Endothelial cell of umbilical vein (primary cell): Measurements from ENCODE around the gene FXYD3. TPM values are rescaled to one million over a fixed set of nuclear protein-coding genes. Genes with fewer than 3 reads are reported as not detected.

ENCODE experiments used
- BruUV-seq: library from RNA; stranded (reverse); fragments of 400-500 nt; replicated peaks from 2 replicates; lab custom pipeline; 2021; lab: Mats Ljungman, UMichigan
- CTCF ChIA-PET: fragments of 300-600, 350-600 bp; sonication (Branson Sonifier 250); formaldehyde crosslinking; loops from one replicate; lab custom pipeline; 2021; ENCODE audit warnings: antibody characterized with exemption, inconsistent platforms; lab: Charles Lee
- POLR2A ChIA-PET: fragments of 300-600, 350-600 bp; sonication (Branson Sonifier 250); formaldehyde crosslinking; loops from one replicate; lab custom pipeline; 2021; ENCODE audit warnings: antibody characterized with exemption, inconsistent platforms; lab: Charles Lee
- DNase-seq: peaks from one replicate; pipeline ENCODE4 v3.0.0-alpha.2; 2011; ENCODE audit warnings: low read depth, low spot score
- FAIRE-seq: peaks from 2 replicates; lab custom pipeline; 2011; peaks lifted over from hg19 to GRCh38; lab: Jason Lieb, UNC
- H2AFZ ChIP-seq: 2 replicates; pipeline ENCODE4 v1.6.0; 2012; ENCODE audit warnings: low read depth, low read length, control low read depth, inconsistent platforms
- H3K27ac ChIP-seq: 2 replicates; pipeline ENCODE4 v1.5.1; 2011; ENCODE audit warnings: low read depth, mild to moderate bottlenecking, control low read depth, low read length, moderate library complexity; ENCODE audit not compliant: insufficient read depth
- H3K27me3 ChIP-seq, 2 experiments: 2 replicates each; pipeline versions ENCODE4 v1.6.0 to v1.6.1; 2011; ENCODE audit warnings: low read length in 2 of 2, mixed read lengths in 1 of 2; ENCODE audit not compliant: control insufficient read depth in 2 of 2, insufficient read depth in 2 of 2
- H3K36me3 ChIP-seq, 2 experiments: 2 replicates in 1 of 2; 3 replicates in 1 of 2; pipeline ENCODE4 v1.5.1; 2011; ENCODE audit warnings: low read length in 2 of 2, mild to moderate bottlenecking in 1 of 2, moderate library complexity in 1 of 2; ENCODE audit not compliant: control insufficient read depth in 2 of 2, insufficient read depth in 2 of 2; ENCODE audit errors: extremely low read depth in 1 of 2
- H3K4me1 ChIP-seq: 3 replicates; pipeline ENCODE4 v1.5.1; 2011; ENCODE audit warnings: mild to moderate bottlenecking, low read length; ENCODE audit not compliant: control insufficient read depth, insufficient read depth; ENCODE audit errors: extremely low read depth
- H3K4me2 ChIP-seq: 2 replicates; pipeline ENCODE4 v1.6.1; 2011; ENCODE audit warnings: low read length, control low read depth, mixed read lengths; ENCODE audit not compliant: insufficient read depth
- H3K4me3 ChIP-seq, 3 experiments: fragments of 200-600 bp in 1 of 3; sonication (generic), shearing (Covaris generic) in 1 of 3; replicated peaks in 1 of 3; 2 replicates each; pipeline ENCODE4 v1.5.1; 2011 to 2016; ENCODE audit warnings: control low read depth in 3 of 3, low read length in 3 of 3, mild to moderate bottlenecking in 2 of 3, inconsistent platforms in 1 of 3, low read depth in 1 of 3, moderate library complexity in 1 of 3; ENCODE audit not compliant: insufficient read depth in 1 of 3
- H3K79me2 ChIP-seq: 2 replicates; pipeline ENCODE4 v1.6.0; 2012; ENCODE audit warnings: low read length, inconsistent platforms; ENCODE audit not compliant: control insufficient read depth, insufficient read depth
- H3K9ac ChIP-seq: replicated peaks from 2 replicates; pipeline ENCODE3; 2011; ENCODE audit warnings: low read length, control low read depth; ENCODE audit not compliant: insufficient read depth; ENCODE audit errors: extremely low read depth
- H3K9me1 ChIP-seq: replicated peaks from 3 replicates; pipeline ENCODE4 v1.6.0; 2011; ENCODE audit warnings: mild to moderate bottlenecking, low read length; ENCODE audit not compliant: control insufficient read depth, insufficient read depth; ENCODE audit errors: extremely low read depth
- H3K9me3 ChIP-seq: replicated peaks from 2 replicates; pipeline ENCODE4 v1.5.1; 2012; ENCODE audit warnings: low read length, inconsistent platforms; ENCODE audit not compliant: control insufficient read depth, insufficient read depth
- H4K20me1 ChIP-seq: replicated peaks from 2 replicates; pipeline ENCODE3; 2011; ENCODE audit warnings: mild to moderate bottlenecking, low read length; ENCODE audit not compliant: control insufficient read depth, insufficient read depth; ENCODE audit errors: extremely low read depth
- CTCF ChIP-seq, 2 donors: IDR thresholded peaks; 1 replicate in 1 of 2; 2 replicates in 1 of 2; pipeline ENCODE4 v1.5.1; 2011; ENCODE audit warnings: low read length in 2 of 2, mild to moderate bottlenecking in 2 of 2, moderate library complexity in 2 of 2, control low read depth in 1 of 2, inconsistent platforms in 1 of 2, low read depth in 1 of 2; ENCODE audit not compliant: insufficient read depth in 1 of 2; ENCODE audit errors: extremely low read depth in 1 of 2
- EZH2 ChIP-seq: IDR thresholded peaks from 2 replicates; pipeline ENCODE4 v1.6.1; 2012; ENCODE audit warnings: borderline replicate concordance, low read depth, mild to moderate bottlenecking, moderate library complexity, low read length, inconsistent platforms; ENCODE audit not compliant: severe bottlenecking
- FOS ChIP-seq: IDR thresholded peaks from 2 replicates; pipeline ENCODE4 v1.6.1; 2011; ENCODE audit warnings: mild to moderate bottlenecking, low read length, moderate library complexity, borderline replicate concordance; ENCODE audit not compliant: insufficient read depth
- GATA2 ChIP-seq: IDR thresholded peaks from 2 replicates; pipeline ENCODE4 v1.7.0; 2011; ENCODE audit warnings: low read depth, mild to moderate bottlenecking, moderate library complexity, mixed read lengths, low read length; ENCODE audit not compliant: insufficient read length, insufficient read depth
- JUN ChIP-seq: IDR thresholded peaks from 2 replicates; pipeline ENCODE4 v1.6.1; 2011; ENCODE audit warnings: borderline replicate concordance, low read depth; ENCODE audit not compliant: insufficient read length, insufficient read depth
- MAX ChIP-seq: IDR thresholded peaks from 2 replicates; pipeline ENCODE4 v1.6.1; 2011; ENCODE audit not compliant: insufficient read depth, insufficient read length
- MYC ChIP-seq: IDR thresholded peaks from one replicate; pipeline ENCODE4 v1.6.1; 2011; ENCODE audit warnings: mild to moderate bottlenecking, low read depth, low read length
- POLR2A ChIP-seq: IDR thresholded peaks from 2 replicates; pipeline ENCODE4 v1.6.1; 2012; ENCODE audit warnings: low read depth, mild to moderate bottlenecking, control low read depth, low read length
- POLR2AphosphoS5 ChIP-seq: IDR thresholded peaks from 2 replicates; pipeline ENCODE4 v1.6.1; 2012; ENCODE audit warnings: low read depth, mild to moderate bottlenecking, control low read depth, low read length, moderate library complexity; ENCODE audit not compliant: insufficient read depth
- dilution Hi-C: fragments of 300-500 bp; cut with MboI; formaldehyde crosslinking; loops from one replicate; pipeline ENCODE4 v1.15.0; 2019; ENCODE audit warnings: low sequenced_read_pairs; ENCODE audit not compliant: extremely low pct_ligation_motif_present
- intact Hi-C: fragments of 100-400 bp; cut with micrococcal nuclease; formaldehyde crosslinking; loops from one replicate; pipeline ENCODE4 v1.10.0; 2022
- polyA plus RNA-seq, 4 experiments: library from polyadenylated mRNA; depleted of rRNA in 3 of 4; stranded (reverse) in 3 of 4; unstranded in 1 of 4; fragments of >200 nt; gene quantifications; 2 replicates each; pipeline versions ENCODE4 v1.2.1 to v1.2.3, GENCODE V29; 2011 to 2012; ENCODE audit warnings: missing spikeins in 1 of 4
- total RNA-seq: library from RNA; stranded (reverse); gene quantifications from 2 replicates; pipeline ENCODE4 v1.2.3, GENCODE V29; 2021

The FXYD3 gene
- total and polyA plus RNA-seq, 2 donors (not counting 3 experiments of a cell fraction or from before 2014, with no cell fraction given), result not detected

GRCh38 chr19:35135389-35135909 lies 19.8 kb downstream of the FXYD3 start:
- TF ChIP-seq GATA2 (no peak), CTCF (IDR thresholded peaks at IDR 0.05; ENCODE audit: extremely low read depth in 1 of 2, insufficient read depth in 1 of 2, low read depth in 1 of 2, low read length in 2 of 2) (peak; percentile 82 to 92)
- Histone ChIP-seq H3K4me2 (no peak overlapping the region), H3K9me3 (no peaks in the 10 kb centered on the region), H4K20me1 (no peaks in the 10 kb centered on the region), H2AFZ (no peak overlapping the region), H3K79me2 (no peaks in the 10 kb centered on the region), H3K9me1 (no peaks in the 10 kb centered on the region), H3K27ac (no peak overlapping the region), H3K9ac (no peak overlapping the region), H3K4me1 (no peaks in the 10 kb centered on the region), H3K27me3 (no peaks in the 10 kb centered on the region), H3K4me3 (no peak overlapping the region), H3K36me3 (no peaks in the 10 kb centered on the region)
- POLR2A ChIA-PET, result interaction anchor here (0.5 kb wide), 1 partner anchor 19 kb away, joined by 4 read pairs; the partner anchor contains the start of gene FXYD5
- intact Hi-C loops, result loop anchor here (1.0 kb wide), 3 partner anchors 21 to 91 kb away; no protein-coding TSS in a partner anchor
- dilution Hi-C loops, result no loop called here
- no TSS peak for BruUV-seq
- DNase-seq, result peak; percentile 67
- CTCF ChIA-PET, result interaction anchor here (0.6 to 4.8 kb wide), 16 partner anchors 8 to 496 kb away, joined by 3 to 52 read pairs (median 9); partner anchors contain the start of genes FXYD3 and FXYD5
- FAIRE-seq, result peak; percentile 70

GRCh38 chr19:35136231-35136630 lies 20.6 kb downstream of the FXYD3 start:
- H3K4me1 ChIP-seq, result no peaks in the 10 kb centered on the region
- no peak for DNase-seq
- no peaks in the 10 kb centered on the region for H3K79me2 ChIP-seq
- POLR2A ChIA-PET, result no interaction called here
- CTCF ChIA-PET, result interaction anchor here (0.8 to 4.8 kb wide), 14 partner anchors 8 to 92 kb away, joined by 3 to 52 read pairs (median 12); partner anchors contain the start of genes FXYD3 and FXYD5
- no peak overlapping the region for H3K27ac ChIP-seq
- intact Hi-C loops, result no loop called here
- BruUV-seq, result no TSS peak
- FAIRE-seq, result no peak
- TF ChIP-seq EZH2 (no peak), POLR2A (no peak), CTCF (IDR thresholded peaks at IDR 0.05; ENCODE audit: extremely low read depth in 1 of 2, insufficient read depth in 1 of 2, low read depth in 1 of 2, low read length in 2 of 2) (no peak), MYC (no peak), JUN (no peak), POLR2AphosphoS5 (no peak), FOS (no peak), MAX (no peak), GATA2 (no peak)
- H3K27me3 ChIP-seq, result no peaks in the 10 kb centered on the region
- H4K20me1 ChIP-seq, result no peaks in the 10 kb centered on the region
- no peaks in the 10 kb centered on the region for H3K9me3 ChIP-seq
- no peaks in the 10 kb centered on the region for H3K36me3 ChIP-seq
- no peak overlapping the region for H3K4me3 ChIP-seq
- no peak overlapping the region for H2AFZ ChIP-seq
- no peak overlapping the region for H3K4me2 ChIP-seq
- dilution Hi-C loops, result no loop called here
- no peak overlapping the region for H3K9ac ChIP-seq
- H3K9me1 ChIP-seq, result no peaks in the 10 kb centered on the region
